ENCODE results near the gene ZNF710.

- TF ChIP-seq CTCF (conservative IDR thresholded peaks at IDR 0.05; ENCODE audit: low read length) (no peak), EZH2phosphoT487 (IDR thresholded peaks at IDR 0.05; ENCODE audit: borderline replicate concordance, low read depth, low read length) (no peak)
These were observed 75.6 kb downstream of the ZNF710 start for GRCh38 chr15:90076716-90077115.

All from OCI-LY7 (cell line).